DLD1 (cell line): ENCODE measurements around the gene NSFL1C.
"Not testable (repeated sequence)": the region's sequence is repeated elsewhere in the genome, so short reads cannot be mapped to it uniquely, and the experiment has no call there.

Experiments
- in situ Hi-C: cut with HindIII; loops from 2 replicates; pipeline ENCODE4 v1.10.0; 2017; ENCODE audit warnings: low sequenced_read_pairs

The NSFL1C gene

DNA sequence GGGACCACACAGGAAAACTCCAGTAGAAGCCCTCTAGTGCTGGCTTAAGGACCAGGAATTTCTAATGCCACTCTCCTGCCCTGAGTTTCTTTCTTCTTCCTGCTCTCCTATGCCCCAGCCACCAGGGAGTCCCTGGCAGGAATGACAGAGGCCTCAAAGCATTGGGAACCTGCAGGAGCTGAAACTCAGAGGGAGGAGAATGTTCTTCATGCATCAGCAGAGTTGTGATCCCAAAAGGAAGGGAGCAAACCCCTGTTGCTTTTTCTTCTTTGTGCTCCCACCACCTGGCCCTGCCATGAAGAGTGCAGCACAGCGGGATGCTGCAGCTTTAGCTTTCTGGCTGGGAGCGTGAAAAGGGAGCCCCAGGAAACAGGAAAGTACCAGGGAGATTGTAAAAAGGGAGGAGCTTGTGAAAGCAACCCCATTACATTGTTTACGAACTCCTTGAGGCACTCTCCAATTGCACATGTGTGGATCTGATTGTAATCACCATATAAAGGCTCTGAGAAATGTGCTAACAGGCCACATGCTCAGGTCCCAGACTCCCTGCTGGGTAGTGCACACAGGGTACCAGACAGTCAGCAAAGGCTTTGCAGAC is 39.1 kb downstream of the NSFL1C start:
- in situ Hi-C loops = no loop called here

DNA sequence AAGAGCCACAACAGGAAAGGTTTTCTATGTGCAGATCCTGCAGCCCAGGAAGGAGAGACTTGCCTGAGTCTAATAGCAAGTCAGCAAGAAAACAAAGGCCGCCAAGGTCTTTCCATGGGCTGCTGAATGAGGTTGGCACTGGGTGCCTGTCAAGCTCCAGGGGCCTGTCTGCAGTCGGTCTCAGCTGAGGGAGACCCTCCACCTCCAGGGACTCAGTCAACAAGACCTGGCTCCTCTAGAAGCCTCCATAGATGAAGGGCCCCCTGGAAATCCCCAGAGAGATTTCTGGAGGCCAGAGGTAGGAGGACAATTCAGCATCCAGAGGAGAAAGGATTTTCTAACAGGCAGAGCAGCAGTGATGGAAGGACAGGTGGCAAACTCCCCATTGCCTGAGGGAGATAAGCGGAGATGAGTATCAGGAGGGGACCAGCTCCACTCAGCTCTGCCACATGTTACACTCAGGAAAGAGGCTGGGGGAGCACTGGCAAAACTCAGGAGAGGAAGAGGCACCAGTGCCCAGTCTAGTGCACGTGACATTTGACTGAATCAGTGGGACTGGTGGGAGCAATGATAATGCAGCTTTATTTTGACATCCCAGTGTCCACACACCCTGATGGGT is 40.3 kb downstream of the NSFL1C start:
- in situ Hi-C loops = no loop called here

DNA sequence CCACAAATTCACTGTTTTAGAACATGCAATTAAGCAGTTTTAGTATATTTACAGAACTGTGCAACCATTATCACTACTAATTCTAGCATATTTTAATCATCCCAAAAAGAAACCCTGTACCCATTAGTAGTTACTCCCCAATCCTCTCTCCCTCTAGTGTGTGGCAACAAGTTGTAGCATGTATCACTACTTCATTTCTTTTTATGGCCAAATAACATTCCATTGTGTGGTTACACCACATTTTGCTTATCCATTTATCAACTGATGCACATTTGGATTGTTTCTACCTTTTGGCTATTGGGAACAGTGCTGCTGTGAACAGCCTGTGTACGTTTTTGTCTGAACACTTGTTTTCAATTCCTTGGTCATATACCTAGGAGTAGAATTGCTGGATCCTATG is 42.3 kb downstream of the NSFL1C start:
- in situ Hi-C loops = no loop called here

GRCh38 chr20:1423625-1424106 is 43.0 kb downstream of the NSFL1C start:
- in situ Hi-C loops = no loop called here

- in situ Hi-C loops = no loop called here
Measured at GRCh38 chr20:1423206-1423605, 43.4 kb downstream of the NSFL1C start.

DNA sequence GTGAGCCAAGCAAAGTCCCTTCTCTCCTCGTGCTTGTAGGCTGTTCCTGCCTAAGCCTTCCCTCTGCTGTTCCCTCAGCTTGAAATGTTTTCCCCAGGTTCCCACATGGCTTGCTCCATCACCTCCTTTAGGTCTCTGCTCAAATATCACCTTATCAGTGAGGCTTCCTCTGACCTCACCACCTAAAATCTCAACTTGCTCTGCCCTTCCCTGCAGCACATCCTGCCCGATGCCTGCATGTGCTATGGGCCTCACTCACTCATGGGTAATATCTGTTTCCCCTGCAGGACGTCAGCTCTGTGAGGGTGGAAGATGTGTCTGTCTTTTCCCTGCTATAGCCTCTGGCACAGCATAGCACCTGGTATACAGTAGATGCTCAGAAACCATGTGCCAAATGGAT is 43.9 kb downstream of the NSFL1C start:
- in situ Hi-C loops = no loop called here

GRCh38 chr20:1420066-1420465 is 46.6 kb downstream of the NSFL1C start:
- in situ Hi-C loops = no loop called here

DNA sequence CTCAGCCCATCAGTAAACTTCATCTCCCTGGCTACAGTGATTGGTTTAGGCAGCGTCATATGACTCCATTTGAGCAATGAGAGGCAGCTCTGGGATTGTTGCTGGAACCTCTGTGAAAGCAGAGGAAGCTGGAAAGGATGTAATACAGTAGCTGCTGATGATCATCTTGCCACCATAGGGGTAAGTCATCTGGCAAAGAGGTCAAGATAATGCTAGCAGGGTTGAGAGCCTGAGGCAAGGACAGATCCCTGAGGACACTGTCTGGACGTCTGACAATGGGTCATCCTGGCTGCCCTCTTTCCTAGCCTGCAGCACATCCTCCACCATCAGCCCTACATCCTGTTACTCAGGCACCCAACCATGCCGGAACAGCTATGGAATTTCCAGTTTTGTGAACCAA is 48.3 kb downstream of the NSFL1C start:
- in situ Hi-C loops = no loop called here

GRCh38 chr20:1417790-1418189 is 48.9 kb downstream of the NSFL1C start:
- in situ Hi-C loops = no loop called here

DNA sequence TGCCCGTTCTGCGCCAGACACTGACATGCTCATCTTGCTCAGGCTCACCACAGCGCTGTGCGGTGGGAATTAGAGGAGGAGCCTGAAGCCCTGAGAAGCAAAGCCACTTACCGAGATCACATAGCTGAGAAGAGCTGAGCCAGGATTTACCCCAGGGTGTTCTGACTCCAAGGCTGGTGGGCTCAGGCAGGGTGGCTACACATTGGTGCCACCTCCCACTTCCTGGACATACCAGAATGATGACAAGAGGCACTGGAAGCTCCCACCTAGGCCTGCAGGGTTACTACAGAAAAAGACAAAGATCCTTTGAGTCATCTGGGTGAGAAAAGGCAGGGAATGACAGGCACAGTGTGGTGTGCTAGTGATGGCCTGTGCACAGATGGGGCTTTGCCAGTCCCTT is 49.4 kb downstream of the NSFL1C start:
- in situ Hi-C loops = no loop called here

DNA sequence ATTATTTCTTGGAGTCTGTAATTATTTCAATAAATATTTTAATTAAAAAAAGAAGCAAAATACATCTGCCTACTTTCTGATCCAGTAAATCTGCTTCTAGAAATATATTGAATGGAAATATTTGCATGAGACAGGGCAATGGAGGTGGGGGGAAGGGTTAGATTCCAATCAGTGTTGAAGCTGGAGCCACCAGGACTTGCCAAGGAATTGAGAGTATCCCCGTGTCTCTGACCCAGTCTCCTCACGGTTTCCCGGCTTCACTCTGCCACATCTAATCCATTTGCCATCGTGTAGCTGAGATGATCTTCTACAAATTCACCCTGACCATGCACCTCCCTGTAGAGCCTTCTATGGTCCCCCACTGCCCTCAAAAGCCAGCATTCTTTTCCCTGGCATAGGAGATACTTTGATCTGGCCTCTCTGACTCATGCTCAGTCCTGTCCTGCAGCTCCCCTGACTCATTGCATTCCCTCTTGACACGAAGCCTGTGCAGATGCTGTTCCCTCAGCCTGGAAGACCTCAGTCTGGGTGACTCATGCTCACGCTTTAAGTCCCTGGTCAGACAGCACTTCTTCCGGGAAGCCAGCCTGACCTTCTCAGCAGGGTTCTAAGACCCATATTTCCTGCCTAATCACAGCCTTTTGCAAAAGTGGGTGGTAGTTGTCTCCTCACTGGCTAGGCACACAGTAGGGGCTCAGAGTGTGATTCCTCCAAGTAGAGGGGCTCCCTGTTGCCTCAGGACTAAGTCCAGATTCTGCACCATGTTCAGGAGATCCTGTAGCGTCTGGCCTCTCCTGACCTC is 50.8 kb downstream of the NSFL1C start:
- in situ Hi-C loops = no loop called here

- in situ Hi-C loops = no loop called here
Measured at GRCh38 chr20:1414982-1415381, 51.7 kb downstream of the NSFL1C start.

DNA sequence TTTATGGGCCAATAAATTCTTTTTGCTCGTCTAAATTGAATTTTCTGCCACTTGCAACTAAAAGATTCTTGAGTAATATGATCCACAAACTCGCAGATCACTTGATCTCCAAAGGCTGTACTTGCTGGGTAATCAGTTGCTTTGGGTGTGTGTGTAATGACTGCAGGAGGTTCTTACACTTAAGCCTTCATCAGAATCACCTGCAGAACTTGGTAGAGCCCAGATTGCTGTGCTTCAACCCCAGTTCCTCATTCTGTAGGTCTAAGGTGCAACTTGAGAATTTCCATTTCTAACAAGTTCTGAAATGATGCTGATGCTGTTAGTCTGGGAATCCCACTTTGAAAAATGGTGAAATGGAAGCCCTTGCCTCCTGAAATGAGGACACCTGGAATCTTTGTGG is 60.8 kb downstream of the NSFL1C start:
- in situ Hi-C loops = no loop called here

DNA sequence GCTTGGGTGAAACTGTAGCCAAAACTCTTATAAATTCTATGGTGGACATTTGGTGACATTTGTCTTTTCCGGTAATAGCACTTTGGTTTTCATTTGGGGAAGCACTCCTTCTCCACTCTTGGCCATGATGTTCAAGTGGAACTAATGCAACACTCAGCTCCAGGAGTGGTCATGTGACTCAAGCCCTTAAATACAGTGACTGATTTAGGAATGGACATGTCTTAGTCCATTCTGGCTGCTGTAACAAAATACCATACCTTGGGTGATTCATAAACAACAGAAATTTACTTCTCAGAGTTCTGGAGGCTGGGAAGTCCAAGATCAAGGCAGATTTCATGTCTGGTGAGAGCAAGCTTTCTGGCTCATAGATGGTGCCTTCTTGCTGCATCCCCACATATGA is 63.0 kb downstream of the NSFL1C start:
- in situ Hi-C loops = no loop called here

DNA sequence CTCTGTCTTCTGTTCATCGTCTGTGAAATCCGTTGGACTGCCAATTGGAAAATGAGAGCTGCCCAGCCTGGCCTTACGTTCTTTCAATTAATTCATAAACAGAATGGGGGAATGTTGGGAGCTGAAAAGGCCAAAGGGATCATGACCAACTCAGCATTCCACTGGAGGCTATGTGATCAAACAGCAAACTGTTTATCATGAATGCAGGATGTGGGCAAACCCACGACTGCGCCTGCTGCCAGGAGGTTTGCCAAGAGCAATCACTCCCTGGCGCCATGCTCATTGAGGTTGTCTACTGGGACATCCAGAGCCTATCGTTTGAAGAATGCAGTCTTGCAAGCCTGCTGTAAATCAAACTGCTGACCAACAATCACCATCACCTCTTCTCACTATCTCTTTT is 64.5 kb downstream of the NSFL1C start:
- in situ Hi-C loops = no loop called here

GRCh38 chr20:1401451-1401907 is 65.2 kb downstream of the NSFL1C start:
- in situ Hi-C loops = no loop called here

DNA sequence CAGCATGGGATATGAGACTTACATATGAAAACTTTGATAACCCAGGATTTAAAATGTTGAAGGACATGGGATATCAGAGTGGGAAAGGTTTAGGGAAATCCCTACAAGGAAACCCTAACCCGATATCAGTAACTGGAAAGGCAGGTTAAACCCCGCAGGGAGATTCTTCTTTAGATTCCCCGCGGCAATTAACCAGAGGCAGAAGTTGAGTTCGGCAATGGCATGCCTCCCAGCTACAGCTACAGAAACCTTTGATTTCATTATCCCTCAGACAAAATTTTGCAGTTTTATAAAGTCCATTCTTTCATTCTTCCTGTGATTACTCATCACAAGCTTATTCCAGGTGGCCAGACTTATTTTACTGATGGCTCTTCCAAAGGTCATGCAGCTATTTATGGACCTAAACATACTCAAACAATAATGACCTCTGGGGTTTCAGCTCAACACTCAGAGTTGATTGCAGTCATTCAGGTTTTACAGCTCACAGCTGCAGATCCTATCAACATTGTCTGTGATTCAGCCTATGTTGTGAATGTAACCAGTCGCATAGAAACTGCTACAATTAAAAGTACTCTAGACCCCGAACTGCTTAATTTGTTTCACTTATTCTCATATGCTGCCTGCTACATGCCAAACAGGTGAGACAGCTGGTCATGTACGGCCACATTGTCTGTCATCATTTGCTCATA is 66.8 kb downstream of the NSFL1C start:
- in situ Hi-C loops = not testable (repeated sequence)

DNA sequence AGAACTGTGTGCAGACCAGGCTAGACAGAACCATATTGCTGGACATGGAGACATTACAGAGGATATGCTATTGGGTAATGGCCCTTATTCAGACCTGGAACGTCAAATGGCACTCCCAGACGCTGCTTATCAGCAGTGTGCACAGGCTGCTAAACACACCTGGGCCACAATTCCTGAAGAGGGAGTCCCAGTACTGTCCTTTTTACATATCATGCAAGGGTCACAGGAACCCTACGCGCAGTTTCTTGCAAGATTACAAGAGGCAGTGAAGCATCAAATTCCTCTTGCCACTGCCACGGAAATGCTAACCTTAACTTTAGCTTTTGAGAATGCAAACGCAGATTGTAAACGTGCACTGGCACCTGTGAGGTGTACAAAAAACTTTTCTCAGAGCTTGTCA is 68.5 kb downstream of the NSFL1C start:
- in situ Hi-C loops = not testable (repeated sequence)

DNA sequence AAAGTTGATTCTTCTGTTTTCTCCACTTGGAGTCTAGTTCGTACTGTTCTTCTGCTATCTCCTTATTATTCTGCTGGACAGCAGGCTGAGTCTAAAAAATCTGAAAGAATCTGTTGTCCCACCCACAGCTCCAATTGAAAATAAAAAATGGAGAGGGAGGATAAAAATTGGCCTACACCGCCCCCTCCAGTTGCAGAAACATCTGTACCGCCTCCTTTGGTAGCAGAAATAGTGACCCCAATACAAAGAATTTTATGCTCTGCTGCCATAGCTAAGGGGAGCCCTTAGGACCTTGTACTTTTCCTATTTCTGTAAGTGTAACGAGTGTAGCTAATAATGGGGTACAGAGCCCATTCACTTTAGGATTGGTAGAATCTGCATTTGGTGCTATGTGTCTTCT is 68.9 kb downstream of the NSFL1C start:
- in situ Hi-C loops = no loop called here

DNA sequence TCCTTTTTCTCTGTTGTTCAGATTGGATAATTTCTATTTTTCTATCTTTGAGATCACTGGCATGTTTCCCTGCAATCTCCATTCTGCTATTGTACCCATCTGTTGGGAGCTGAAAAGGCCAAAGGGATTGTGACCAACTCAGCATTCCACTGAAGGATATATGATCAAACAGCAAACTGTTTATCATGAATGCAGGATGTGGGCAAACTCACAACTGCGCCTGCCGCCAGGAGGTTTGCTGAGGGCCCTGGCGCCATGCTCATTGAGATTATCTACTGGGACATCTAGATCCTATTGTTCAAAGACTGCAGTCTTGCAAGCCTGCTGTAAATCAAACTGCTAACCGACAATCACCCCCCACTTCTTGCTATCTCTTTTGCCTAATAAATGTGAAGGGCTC is 69.9 kb downstream of the NSFL1C start:
- in situ Hi-C loops = no loop called here

GRCh38 chr20:1396264-1396663 is 70.4 kb downstream of the NSFL1C start:
- in situ Hi-C loops = no loop called here
